ENCODE measurements around the gene ATP7B.

Gene ATP7B

GRCh38 chr13:51922771-51923480 lies 88.3 kb downstream of the ATP7B start:
- no peak for DNase-seq (ENCODE audit: low spot score)

- peak; percentile 25 for DNase-seq (ENCODE audit: low spot score)
Measured at GRCh38 chr13:51921790-51922740, 89.2 kb downstream of the ATP7B start.

GRCh38 chr13:51920786-51921185 lies 90.5 kb downstream of the ATP7B start:
- no peak for DNase-seq (ENCODE audit: low spot score)

GRCh38 chr13:51920267-51920666 lies 91.0 kb downstream of the ATP7B start:
- no peak for DNase-seq (ENCODE audit: low spot score)

- DNase-seq (ENCODE audit: low spot score) = no peak
Measured at GRCh38 chr13:51919531-51919930, 91.7 kb downstream of the ATP7B start.

- no peak for DNase-seq (ENCODE audit: low spot score)
Measured at GRCh38 chr13:51916962-51917361, 94.3 kb downstream of the ATP7B start.

GRCh38 chr13:51916051-51916818 lies 95.0 kb downstream of the ATP7B start:
- no peak for DNase-seq (ENCODE audit: low spot score)

GRCh38 chr13:51914137-51914493 lies 97.1 kb downstream of the ATP7B start:
- no peak for DNase-seq (ENCODE audit: low spot score)

GRCh38 chr13:51913421-51914136 lies 97.7 kb downstream of the ATP7B start:
- DNase-seq (ENCODE audit: low spot score) = no peak

- DNase-seq (ENCODE audit: low spot score) = no peak
Measured at GRCh38 chr13:51912511-51913225, 98.6 kb downstream of the ATP7B start.

GRCh38 chr13:51912091-51912490 lies 99.2 kb downstream of the ATP7B start:
- no peak for DNase-seq (ENCODE audit: low spot score)

- no peak for DNase-seq (ENCODE audit: low spot score)
Measured at GRCh38 chr13:51910508-51910907, 100.7 kb downstream of the ATP7B start.

- peak; percentile 63 for DNase-seq (ENCODE audit: low spot score)
Measured at GRCh38 chr13:51909265-51909664, 102.0 kb downstream of the ATP7B start.

- no peak for DNase-seq (ENCODE audit: low spot score)
Measured at GRCh38 chr13:51907040-51907732, 104.1 kb downstream of the ATP7B start.

GRCh38 chr13:51906581-51906980 lies 104.7 kb downstream of the ATP7B start:
- no peak for DNase-seq (ENCODE audit: low spot score)

- DNase-seq (ENCODE audit: low spot score) = no peak
Measured at GRCh38 chr13:51905787-51906186, 105.5 kb downstream of the ATP7B start.

- peak; percentile 28 for DNase-seq (ENCODE audit: low spot score)
Measured at GRCh38 chr13:51902776-51903175, 108.5 kb downstream of the ATP7B start.

- DNase-seq (ENCODE audit: low spot score) = no peak
Measured at GRCh38 chr13:51900471-51900870, 110.8 kb downstream of the ATP7B start.

- peak; percentile 67 for DNase-seq (ENCODE audit: low spot score)
Measured at GRCh38 chr13:51895906-51896888, 115.1 kb downstream of the ATP7B start.

All from activated CD4-positive, alpha-beta T cell treated with anti-CD3 and anti-CD28 coated beads, Interleukin-2, Interleukin-4, amounts not matched to agents 100 ng/mL and 50 ng/mL, durations not matched to agents 16 hours and 8 hours (primary cell).